Measurements from ENCODE around the gene LRRC63.
A peak's percentile ranks its signal among the peaks of the same experiment; 100 is the strongest.
"Not testable (repeated sequence)": the region's sequence is repeated elsewhere in the genome, so short reads cannot be mapped to it uniquely, and the experiment has no call there.

Gene LRRC63

DNA sequence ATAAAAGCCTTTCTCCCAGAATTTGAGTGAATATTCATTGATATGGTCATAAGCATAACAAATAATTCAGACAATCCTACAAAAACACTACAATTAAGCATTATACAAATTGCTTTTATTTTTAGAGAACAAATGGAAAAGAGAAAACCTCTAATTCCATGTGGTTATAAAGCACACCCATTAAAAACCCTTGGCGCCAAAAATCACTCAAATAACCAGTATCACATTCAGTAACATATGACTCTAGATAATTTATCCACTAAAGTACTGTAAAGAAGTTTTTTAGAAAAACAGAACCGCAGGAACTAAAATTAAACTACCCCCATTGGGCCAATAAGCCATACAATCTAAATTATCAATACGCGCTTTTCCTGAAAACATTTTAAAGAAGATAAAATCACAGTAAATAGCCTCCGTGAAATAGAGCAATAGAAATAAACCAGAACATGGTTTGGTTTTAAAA lies 30.3 kb upstream of the LRRC63 start:
- DNase-seq (ENCODE audit: low read depth in 2 of 2): no peak

DNA sequence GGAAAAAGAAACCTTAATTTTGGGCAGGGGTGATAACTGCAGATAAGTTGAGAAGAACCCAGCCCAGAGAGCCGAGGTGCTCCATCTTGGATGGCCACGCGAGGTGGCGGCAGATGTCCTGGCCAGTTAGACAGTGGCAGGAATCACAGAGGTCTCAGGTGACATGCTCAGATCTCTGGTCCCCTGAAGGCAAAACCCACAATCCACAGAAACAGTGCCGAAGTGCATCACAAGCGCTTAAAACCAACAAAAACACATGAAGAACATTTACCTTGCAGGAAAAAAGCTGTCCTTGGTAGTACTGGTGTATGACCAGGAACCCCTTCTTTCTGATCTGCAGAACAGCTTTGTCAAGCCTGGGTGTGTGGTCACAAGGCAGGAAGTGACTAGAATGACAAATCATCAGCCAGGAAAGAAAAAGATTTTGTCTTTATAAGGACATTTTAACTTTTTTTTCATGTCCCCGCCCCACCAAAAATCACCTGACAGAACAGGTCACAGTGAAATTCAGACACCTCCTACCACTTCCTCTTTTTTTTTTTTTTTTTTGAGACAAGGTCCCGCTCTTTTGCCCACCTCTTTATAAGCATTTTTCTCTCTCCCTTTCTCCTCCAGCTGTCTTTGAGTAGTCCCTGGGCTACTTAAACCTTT lies 29.8 kb upstream of the LRRC63 start, which contains the start of gene LCP1:
Gene LCP1, minus strand, starts transcription at position 338 of the 651 bp plus-strand sequence. CDS start 22,515 bp downstream, outside the sequence.
- peak; percentile 63 to 81 for DNase-seq (ENCODE audit: low read depth in 2 of 2)

DNA sequence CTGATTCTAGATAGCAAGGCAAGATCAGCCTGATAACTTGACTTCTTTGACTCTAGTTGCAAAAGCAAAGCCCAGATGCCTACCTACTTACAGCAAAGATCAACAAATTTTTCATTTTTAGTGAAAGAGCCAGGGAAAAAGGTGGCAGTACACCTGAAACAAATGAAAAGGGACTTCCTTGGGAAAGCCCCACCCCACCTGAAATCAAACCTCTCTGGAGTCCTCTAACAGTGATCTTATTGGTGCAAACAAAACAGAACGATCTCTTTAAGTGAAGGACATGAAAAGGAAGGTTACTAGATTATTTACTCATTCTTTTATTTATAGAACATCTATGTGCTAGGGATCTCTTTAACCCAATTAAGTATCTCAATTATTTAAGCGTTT lies 29.2 kb upstream of the LRRC63 start:
- DNase-seq (ENCODE audit: low read depth in 2 of 2): no peak

DNA sequence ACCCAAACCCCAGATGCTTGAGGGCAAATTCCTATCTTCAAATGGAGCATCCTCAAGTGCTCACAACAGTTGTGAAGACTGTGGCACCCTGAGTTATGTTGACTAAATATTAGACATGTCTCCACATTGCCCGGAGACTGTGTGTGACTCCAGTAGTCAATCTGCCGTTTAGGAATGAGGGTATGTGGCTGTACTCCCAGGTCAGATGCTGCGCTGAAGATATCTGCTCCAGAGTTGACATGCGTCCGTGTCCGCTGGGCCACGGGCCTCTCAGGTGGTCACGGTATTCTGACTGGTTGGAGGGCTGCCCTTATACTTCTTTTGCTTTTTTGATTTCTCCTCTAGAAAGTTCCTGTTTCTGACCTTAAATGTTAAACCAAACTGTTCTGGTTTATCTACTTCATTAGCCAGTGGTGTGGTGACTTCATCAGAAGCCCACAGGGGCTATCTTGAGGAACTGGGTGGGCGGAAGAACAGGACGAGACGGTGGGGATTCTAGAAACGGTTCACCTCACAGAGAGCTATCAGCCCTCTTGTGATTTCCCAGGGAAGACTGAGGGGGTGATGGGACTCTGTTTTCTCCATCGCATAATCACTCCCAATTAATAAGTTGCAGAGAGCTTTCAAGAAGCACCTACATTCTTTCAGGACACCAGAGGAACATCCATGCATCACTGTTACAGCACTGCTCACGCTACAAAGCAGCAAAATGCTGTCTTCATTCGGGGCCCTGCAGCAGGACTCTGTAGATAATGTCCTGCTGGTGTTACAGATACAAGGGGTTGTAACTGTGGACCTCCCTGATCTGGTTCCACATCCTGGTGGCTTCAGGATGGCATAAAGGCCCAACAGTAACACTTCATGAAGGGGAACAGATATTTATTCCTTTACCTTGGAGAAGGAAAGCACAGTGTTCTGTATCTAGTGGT lies 28.4 kb upstream of the LRRC63 start:
- no peak for DNase-seq (ENCODE audit: low read depth in 2 of 2)

DNA sequence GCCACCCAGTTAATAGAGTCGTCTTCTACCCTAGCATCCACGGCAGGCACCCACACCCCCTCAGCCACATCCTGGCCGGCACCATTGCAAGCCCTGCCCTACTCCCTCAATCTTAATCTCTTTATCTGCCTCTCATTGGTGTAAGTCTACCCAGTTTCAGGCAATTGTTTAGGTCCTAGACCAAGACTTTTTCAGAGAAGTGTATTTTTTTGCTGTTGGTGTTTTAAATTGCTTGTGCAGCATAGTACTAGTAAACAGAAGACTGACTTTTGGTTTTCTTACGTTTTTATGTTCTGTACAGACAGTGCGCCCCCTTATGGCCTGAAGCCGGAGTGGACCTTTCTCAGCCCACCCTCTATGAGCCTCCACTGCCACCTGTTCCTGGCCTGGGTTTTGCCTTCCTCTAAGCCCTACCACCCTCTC lies 27.4 kb upstream of the LRRC63 start:
- DNase-seq (ENCODE audit: low read depth in 2 of 2): peak; percentile 61 to 64

DNA sequence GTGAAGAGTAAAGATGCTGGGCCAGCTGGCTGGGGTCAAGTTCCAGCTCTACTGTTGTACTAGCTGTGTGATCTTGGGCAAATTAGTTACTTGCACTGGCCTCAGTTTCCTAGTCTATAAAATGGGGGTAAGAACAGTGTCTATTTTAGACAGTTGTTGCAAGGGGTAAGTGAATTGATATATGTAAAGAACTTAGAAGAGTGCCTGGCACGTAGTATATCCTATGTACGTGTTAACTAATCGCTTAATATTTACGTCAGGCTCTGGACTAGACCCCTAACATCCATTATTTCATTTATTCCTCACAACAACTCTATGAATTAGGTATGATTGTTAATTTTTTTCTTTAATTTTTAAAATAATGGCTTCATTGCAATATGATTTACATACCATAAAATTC lies 26.1 kb upstream of the LRRC63 start:
- no peak for DNase-seq (ENCODE audit: low read depth in 2 of 2)

DNA sequence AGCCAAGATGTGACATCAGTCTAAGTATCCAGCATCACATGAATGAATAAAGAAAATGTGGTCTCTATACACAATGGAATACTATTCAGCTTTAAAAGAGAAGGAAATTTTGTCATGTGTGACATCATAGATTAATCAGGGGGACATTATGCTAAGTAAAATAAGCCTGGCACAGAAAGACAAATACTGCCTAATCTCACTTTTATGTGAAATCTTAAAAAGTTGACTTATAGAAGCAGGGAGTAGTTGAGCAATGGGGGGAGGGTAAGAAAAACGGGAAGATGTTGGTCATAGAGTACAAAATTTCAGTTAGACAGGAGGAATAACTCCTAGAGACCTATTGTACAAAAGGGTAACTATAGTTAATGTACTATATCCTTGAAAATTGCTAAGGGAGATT lies 19.3 kb upstream of the LRRC63 start:
- no peak for DNase-seq (ENCODE audit: low read depth in 2 of 2)

DNA sequence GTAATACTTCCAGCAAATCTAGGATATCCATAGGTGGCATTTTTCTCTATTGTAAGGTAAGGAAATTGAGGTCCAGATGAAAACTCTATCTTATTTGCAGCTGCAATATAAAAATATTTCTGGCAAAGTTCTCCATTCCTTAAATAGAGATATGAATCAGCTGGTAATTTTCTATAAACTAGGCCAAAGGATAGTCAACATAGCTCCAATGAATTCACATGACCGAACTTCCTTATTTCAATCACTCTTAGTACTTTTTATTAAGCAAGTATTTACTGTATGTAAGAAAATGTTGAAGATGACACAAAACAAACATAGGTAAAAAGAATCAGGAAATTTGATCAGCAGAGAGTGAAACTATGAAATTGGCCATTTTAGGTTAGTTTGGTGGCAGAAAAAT lies 16.7 kb upstream of the LRRC63 start:
- DNase-seq (ENCODE audit: low read depth in 2 of 2): no peak

DNA sequence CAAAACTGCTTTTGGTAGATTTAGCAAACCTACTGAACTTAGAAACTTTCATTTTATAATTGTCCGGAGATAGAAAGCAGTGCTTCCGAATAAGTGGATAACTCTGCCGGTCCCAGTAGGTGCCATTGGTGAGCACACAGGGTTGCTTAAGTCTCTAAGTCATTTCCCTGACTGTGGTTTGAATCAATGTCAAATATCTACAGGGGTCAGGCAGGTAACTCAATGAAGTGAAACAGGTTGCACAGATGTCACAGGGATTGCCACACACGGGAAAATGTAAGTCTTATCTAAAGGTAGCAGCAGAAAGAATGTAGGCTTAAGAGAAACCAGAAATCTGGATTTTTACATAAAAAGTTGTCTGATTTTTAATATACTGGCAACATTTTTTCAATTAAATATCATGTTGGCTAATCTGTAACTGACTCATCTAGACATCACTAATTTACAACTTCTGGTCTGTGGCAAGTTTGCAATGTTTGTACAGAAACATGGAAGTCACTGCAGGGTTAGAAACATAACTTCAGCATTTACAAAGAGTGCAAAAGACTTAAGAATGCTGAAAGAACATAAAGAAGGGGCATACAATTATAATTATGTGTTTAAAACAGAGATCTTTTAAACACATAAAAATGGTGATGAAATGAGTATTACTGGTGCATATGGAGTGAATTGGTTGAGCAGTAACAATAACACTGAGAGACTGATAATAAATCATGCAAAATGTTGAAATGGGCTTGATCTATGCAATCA lies 14.3 kb upstream of the LRRC63 start:
- no peak for DNase-seq (ENCODE audit: low read depth in 2 of 2)

DNA sequence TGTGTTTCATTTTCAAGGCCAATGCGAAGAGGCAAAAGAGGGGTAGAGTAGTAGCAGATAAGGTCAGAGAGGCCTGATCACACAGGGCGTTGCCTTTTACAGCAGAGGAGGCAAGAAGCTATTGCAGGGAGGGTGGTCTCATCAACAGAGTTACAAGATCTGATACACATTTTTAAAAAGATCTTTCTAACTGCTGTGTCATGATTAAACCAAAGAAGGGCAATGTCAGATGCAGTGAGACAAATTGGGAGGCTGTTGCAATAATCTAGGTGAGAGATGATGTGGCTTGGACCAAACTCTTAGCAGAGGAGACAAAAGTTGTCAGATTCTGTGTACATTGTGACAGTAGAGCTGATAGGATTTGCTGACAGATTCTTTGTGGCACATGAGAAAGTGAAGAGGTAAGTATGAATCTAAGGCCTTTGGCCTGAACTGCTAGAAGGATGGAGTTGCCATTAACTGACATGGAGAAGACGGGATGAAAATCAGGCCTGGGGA lies 13.0 kb upstream of the LRRC63 start:
- no peak for DNase-seq (ENCODE audit: low read depth in 2 of 2)

DNA sequence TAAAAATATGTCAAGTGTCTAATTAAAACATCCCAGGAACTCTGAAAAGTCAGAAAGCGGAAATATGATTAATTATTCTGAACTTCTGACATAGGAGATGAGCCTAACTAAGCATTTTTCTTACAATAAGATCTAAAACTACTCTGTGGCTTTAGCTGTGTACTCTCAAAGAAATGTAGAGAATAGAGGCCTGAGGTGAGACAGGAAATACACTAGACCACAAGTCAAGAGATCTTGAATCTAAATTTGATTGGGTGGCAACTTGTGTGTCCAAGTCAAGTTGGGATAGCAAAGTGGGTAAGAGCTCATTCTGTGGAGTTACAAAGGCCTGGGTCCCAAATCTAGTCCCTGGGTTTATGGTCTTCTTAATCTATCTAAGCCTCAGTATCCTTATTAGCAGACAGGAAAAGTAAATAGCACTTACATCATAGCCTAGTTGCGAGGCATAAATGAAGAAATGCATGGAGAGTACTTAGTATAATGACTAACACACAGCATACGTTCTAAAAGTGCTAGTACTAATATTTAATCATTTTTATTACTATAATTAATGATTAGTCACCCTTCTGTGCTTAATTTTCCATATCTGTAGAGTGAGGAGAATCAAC lies 9.4 kb upstream of the LRRC63 start:
- no peak for DNase-seq (ENCODE audit: low read depth in 2 of 2)

DNA sequence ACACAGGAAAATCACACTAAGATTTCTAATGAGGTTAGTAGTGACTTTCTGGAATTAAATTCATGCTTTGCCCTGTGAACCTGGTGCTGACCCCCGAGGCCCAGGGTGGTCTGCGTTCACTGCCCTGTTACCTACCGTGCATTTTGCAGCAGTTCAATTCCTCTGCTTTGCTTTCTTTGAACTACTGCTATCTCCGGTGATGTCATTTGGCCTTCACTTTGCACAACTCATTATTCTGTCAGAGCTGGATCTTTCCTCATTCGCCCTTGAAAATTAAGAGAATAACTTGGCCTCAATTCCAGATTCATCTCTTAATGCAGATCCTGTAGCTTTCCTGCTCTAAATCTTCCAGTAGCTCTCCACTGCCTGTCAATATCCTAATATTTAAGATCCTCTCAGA lies 8.8 kb upstream of the LRRC63 start:
- DNase-seq (ENCODE audit: low read depth in 2 of 2): no peak

DNA sequence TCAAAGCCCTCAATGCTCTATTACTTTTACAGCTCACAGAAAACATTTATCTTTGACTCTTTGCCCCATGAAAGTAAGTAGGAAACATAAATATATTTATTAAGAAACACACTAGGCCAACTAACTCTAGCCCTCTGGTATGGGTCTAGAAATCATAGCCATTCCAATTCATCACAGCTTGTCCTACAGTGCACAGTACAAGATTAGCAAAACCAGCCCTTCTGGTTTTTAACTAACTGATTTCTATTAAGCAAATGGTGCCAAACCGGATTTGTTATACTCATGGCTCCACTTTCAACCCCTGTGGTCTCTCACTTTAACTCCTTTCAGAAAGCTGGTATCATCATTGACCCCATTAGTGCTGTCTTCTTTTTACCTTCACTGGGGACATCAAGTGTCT lies 5.6 kb upstream of the LRRC63 start:
- no peak for DNase-seq (ENCODE audit: low read depth in 2 of 2)

DNA sequence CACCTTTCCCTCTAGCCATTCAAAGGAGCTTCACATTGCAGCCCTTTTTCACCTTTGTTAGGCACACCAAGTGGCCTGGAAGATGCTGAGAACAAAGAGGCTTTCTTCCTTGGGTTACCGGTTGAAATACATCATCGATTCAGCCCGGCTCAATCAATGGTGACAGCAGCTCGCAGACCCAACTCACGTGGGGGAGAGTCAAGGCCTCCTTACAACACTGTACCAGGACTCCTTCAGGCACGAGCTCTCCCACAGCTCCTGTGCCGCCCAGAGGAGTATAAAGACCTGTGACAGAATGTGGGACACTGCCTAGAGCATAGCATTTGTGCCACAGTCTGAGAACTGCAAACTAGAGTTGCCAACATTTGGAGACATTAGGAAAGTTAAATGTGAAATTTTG lies 3.9 kb upstream of the LRRC63 start:
- DNase-seq (ENCODE audit: low read depth in 2 of 2): no peak

DNA sequence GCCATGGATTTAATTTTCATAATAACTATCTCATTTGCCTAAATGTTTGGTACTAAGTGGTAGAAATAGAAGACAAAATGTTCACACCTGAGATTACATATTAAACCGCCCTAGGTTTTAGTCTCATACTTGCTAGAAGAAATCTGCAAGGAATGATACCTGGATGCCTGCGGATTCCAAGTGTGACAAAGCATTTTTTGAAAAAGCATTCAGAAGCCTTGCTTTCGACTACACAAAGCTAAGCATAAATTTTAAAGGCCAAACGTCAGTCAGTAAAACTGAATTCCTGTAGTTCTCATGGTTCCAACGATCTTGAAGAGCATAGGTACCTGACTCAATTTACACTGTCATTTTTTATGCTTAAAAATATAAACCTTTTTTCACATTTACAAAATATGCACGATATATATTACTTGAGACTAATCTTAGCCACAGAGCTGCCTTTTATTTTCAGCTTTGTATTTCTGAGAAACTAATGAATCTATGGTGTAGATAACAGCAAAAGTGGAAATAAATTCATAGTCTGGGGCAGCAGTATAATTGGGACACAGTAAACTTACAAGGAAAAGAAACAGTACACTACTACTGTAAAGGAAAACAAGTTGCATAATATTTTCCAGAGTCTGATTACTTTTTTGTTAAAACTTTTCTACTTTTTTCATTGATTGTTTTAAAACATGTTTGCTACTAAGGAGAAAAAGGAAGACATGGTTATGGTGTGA lies 1.2 kb upstream of the LRRC63 start:
- no peak for DNase-seq (ENCODE audit: low read depth in 2 of 2)

DNA sequence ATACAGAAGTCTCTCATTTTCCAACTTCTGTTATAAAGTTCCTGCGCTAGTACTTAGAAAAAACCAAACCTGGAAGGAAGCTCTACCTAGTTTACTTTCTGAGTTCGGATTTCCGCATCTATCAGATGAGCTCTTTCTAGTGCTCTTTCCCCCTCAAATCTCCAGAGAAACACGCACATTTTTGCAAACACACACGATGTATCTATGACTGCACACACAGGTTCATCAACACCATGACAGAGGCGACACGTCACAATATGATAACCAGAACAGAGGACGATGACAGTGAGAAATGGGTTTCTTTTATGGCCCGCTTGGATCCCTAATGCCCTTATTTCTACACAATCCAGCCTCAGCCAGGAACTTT lies 629 bp upstream of the LRRC63 start:
- peak in 1 of 2 donors; percentile 16 for DNase-seq (ENCODE audit: low read depth in 2 of 2)

DNA sequence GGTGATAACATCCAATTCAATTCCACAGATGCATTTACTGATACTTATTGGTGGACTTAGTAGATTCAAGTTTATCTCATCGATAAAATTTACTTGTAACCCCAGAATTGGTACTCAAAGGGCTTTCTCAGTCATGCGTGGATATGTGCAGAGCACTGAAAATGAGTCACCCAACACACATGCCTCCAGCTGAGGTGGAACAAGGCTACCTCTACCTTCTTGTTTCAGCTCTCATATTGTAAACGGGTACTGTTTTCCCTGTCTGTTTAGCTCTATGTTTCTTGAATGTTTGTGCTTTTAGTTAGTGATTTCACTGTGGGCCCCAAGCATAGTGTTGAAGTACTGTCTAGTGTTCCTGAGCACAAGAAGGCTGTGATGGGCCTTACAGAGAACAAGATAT lies 1.5 kb downstream of the LRRC63 start:
- no peak for DNase-seq (ENCODE audit: low read depth in 2 of 2)

DNA sequence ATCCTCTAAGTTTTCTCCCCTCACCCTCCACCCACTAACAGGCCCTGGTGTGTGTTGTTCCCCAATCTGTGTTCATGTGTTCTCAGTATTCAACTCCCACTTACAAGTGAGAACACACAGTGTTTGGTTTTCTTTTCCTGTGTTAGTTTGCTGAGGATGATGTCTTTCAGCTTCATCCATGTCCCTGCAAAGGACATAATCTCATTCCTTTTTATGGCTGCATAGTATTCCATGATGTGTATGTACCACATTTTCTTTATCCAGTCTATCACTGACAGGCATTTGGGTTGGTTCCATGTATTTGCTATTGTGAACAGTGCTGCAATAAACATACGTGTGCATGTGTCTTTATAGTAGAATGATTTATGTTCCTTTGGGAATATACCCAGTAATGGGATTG lies 3.0 kb downstream of the LRRC63 start:
- DNase-seq (ENCODE audit: low read depth in 2 of 2): not testable (repeated sequence)

DNA sequence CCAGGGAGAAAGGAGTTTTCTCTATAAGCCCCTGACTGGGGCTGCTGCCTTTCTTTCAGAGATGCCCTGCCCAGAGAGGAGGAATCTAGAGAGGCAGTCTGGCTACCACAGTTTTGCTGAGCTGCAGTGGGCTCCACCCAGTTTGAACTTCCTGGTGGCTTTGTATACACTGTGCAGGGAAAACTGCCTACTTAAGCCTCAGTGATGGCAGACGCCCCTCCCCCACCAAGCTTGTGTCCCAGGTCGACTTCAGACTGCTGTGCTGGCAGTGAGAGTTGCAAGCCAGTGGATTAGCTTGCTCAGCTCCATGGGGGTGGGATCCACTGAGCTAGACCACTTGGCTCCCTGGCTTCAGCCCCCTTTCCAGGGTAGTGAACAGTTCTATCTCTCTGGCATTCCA lies 8.5 kb downstream of the LRRC63 start:
- not testable (repeated sequence) for DNase-seq (ENCODE audit: low read depth in 2 of 2)

DNA sequence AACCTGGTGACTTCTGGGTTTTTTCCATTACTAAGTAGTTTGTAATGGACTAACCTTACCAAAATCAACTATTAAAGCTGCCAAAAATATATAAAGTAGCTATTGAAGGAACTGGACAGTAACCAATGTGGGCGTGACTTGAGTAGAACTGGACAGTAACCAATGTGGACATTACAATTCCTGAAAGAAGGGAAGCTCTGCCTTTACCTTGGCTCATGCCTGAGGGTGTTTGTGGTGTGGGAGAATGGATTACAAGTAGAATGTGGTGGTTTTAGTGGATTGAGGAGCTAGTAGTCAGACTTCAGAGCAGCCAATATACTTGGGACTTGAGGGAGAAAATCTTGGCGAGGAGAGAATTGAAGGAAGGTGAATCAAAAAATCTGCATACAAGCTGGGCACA lies 17.5 kb downstream of the LRRC63 start:
- DNase-seq (ENCODE audit: low read depth in 2 of 2): no peak

DNA sequence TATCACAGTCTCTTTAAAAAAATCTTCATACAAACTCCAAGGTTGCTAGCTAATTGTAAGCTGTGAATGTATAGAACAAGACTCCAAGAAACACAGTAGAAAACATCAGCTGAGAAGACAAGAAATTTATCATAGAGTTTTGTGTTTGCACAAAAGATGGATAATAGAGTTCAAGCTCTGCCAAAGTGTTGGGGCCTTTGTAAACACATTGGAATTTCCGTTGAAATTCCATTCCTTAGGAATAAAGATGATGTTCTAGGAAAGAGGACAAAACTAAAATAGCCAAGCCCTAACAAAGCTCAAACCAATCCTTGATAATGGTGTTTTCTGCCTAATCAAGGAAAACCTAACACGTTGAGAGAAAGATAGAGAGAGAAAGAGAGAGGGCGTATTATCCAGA lies 20.6 kb downstream of the LRRC63 start:
- DNase-seq (ENCODE audit: low read depth in 2 of 2): no peak

All from stimulated activated CD8-positive, alpha-beta memory T cell treated with anti-CD3 and anti-CD28 coated beads, Interleukin-7, amount 100 ng/mL, for 4 hours (primary cell).